Measurements from ENCODE around the gene PGAP1.
"Not testable (repeated sequence)": the region's sequence is repeated elsewhere in the genome, so short reads cannot be mapped to it uniquely, and the experiment has no call there.

Gene PGAP1

DNA sequence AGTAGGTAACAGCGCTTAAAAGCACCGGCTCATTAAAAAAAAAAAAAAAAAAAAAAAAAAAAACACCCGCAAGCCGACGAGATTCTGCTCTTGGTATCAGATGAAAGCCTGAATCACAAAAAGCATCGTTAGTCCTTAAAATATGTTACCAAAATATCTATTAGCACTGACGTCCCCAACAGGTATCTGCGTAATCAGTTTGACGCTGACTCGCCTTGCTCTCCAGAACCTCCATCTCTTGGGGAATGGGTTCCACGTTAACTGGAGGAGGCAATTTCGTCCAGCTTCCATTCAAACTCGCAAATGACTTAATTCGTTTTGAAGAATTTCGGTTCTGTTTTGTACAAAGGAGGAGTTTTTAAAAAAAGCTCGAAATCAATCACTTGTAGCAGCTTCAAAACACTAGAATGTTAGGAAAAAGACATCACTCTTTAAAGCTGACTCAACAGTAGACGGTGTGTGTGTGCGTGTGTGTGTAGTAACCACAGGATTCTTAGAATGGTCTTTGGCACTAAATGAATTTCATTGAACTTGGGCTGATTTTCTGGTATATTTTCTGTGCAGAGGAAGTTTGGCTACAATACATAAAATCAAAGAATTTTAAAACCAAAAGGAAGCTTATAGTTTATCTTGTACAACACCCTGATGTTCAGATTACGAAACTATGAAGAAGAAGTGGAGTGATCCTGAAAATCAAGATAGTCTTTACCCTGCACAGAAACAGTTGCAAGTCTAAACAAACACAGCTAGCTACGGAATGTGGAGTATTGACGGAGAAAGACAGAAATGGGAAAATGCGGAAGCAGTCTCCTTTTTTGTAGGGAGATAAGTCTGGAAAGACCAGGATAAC lies 1.1 kb upstream of the PGAP1 start:
- H3K9me3 Mint-ChIP-seq, result no peaks in the 10 kb centered on the region
- H3K27me3 Mint-ChIP-seq, result no peaks in the 10 kb centered on the region
- peak; percentile 5 for ATAC-seq
- H3K4me3 Mint-ChIP-seq, result peak overlapping the region; percentile 92
- H3K27ac Mint-ChIP-seq, result peak overlapping the region; percentile 84
- H3K4me1 Mint-ChIP-seq, result peaks cover 17% of the 10 kb centered on the region
- no peaks in the 10 kb centered on the region for H3K36me3 Mint-ChIP-seq

DNA sequence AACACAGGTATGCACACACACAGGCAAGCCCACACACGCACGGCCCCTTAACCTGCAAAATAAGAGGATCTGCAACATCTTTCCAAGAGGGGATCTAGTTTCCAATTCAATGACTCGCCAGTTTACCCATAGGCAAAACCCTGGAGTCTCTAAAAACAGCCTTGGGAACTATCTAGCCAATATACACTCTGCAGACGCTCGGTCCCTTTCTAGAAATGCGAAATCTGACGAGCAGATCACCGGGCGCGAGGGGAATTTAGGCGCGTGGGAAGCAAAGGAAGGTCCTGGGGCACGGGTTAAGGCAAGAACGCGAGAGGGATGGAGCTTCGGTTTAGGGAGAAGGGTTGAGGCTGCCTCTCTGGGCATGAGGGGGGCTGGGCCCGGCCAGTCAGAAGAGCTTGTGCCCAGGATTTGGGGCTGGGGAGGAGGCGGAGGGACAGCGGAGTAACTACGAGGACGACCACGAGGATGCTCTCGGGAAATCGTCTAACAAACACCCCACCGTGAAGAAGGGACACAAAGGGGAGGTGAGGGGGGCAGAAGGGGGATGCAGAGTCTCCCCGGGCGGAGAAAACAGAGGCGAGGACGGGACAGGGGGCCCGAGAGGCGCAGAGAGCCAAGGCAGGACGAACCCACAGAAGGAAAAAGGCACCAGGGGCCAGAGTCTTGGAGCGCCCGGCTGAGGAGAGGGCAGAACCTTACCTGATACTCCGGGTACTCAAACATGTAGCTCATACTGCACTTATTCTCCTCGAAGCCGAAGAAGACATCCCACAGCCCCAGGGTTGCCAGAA lies 542 bp downstream of the PGAP1 start:
- no peaks in the 10 kb centered on the region for H3K27me3 Mint-ChIP-seq

DNA sequence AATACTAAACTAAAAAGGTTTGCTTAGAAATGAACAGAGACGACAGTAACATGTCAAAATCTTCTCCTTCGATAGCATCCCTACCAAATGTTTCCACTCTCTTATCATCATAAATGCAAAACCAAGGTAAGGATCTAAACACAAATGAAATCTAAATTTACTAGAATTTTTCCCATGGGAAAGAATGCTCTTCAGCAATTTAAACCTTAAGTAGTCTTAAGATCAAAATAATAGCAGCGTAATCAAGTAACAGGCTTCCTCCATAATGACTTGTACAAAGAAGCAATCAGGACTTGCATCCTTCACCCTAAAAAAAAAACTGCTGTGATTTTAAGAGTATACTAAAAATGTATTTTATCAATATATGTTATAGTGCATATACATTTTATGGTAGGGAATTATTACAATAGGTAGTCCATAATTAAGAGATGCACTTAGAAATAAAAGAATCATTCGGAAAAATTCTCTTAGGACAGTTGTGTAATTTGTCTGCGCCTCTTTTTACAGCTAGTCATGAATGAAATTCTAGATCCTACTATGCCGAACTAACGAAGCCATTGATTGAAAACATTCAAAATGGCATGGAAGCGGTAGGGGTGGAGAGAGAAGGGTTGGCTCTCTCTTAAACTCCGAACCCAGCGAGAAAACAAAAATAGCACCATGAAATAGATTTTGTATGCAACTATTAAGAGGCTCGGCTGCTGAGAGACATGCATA lies 1.3 kb downstream of the PGAP1 start:
- H3K36me3 Mint-ChIP-seq, result no peaks in the 10 kb centered on the region
- no peak for ATAC-seq
- H3K27me3 Mint-ChIP-seq, result no peaks in the 10 kb centered on the region
- H3K27ac Mint-ChIP-seq, result peak overlapping the region; percentile 84
- H3K4me1 Mint-ChIP-seq, result peaks cover 17% of the 10 kb centered on the region
- H3K9me3 Mint-ChIP-seq, result no peaks in the 10 kb centered on the region
- H3K4me3 Mint-ChIP-seq, result peak overlapping the region; percentile 92

More for the DNA sequence above, 542 bp downstream of the PGAP1 start:
- H3K4me3 Mint-ChIP-seq, result peak overlapping the region; percentile 92
- ATAC-seq, result peak; percentile 65
- no peaks in the 10 kb centered on the region for H3K36me3 Mint-ChIP-seq
- peaks cover 17% of the 10 kb centered on the region for H3K4me1 Mint-ChIP-seq
- no peaks in the 10 kb centered on the region for H3K9me3 Mint-ChIP-seq
- peak overlapping the region; percentile 84 for H3K27ac Mint-ChIP-seq

DNA sequence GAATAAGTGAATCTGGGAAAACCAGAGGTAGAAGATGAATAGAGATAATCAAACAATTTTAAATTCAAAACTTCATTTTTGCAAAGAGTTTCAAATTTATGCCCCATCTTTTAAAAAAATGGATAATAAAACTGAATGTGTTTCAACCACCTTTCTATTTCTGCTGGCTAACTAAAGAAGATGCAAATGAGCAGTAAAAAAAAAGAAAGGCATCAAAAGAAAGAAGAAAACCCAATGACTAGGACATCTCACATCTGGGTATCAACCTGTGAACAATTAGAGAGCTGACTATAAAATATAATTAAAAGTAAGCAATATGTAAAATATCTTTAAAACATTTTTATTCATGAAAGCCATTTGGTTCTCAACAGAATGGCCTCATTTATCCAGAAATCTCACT lies 2.5 kb downstream of the PGAP1 start:
- Mint-ChIP-seq H3K36me3 (peaks cover 8% of the 10 kb centered on the region), H3K27ac (no peak overlapping the region), H3K4me3 (no peak overlapping the region), H3K27me3 (no peaks in the 10 kb centered on the region), H3K4me1 (peaks cover 17% of the 10 kb centered on the region), H3K9me3 (no peaks in the 10 kb centered on the region)
- ATAC-seq, result no peak

DNA sequence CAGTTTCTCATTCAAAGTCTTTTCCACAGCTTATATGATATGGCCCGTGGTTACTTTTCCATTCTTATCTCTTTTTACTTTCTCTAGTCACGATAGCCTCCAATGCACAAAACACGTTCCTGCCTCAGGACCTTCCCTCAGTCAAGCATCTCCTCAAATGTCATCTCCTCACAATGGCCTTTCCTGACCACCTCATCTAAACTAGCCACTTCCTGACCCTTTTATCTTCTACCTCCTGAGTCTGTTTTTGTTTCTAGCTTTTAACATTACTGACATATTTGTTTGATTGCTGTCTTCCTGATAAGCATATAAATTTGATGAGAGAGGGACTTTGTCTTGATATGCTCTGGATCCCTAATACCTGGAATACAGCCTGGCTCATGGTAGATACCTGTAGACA lies 7.6 kb downstream of the PGAP1 start:
- ATAC-seq, result no peak
- Mint-ChIP-seq H3K9me3 (peaks cover 2% of the 10 kb centered on the region), H3K27me3 (no peaks in the 10 kb centered on the region), H3K36me3 (peaks cover 15% of the 10 kb centered on the region), H3K27ac (no peak overlapping the region), H3K4me1 (peaks cover 13% of the 10 kb centered on the region), H3K4me3 (no peak overlapping the region)

DNA sequence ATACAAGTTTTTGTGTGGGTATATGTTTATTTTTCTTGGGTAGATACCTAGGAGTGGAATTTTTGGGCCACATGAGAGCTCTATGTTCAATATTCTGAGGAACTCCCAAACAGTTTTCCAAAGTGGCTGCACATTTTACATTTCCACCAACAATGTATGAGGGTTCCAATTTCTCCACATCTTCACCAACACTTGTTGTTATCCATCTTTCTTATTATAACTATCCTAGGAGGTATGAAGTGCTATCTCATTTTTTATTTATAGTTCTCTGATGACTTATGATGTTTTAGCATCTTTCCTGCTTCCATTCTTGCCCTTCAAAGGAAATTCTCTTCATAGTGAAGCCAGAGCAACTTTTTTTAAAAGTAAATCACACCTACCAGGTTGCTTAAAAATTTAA lies 8.7 kb downstream of the PGAP1 start:
- ATAC-seq, result no peak
- H3K27me3 Mint-ChIP-seq, result no peaks in the 10 kb centered on the region
- H3K4me1 Mint-ChIP-seq, result peaks cover 13% of the 10 kb centered on the region
- H3K9me3 Mint-ChIP-seq, result peaks cover 2% of the 10 kb centered on the region
- H3K27ac Mint-ChIP-seq, result no peak overlapping the region
- H3K4me3 Mint-ChIP-seq, result no peak overlapping the region
- H3K36me3 Mint-ChIP-seq, result peaks cover 18% of the 10 kb centered on the region

DNA sequence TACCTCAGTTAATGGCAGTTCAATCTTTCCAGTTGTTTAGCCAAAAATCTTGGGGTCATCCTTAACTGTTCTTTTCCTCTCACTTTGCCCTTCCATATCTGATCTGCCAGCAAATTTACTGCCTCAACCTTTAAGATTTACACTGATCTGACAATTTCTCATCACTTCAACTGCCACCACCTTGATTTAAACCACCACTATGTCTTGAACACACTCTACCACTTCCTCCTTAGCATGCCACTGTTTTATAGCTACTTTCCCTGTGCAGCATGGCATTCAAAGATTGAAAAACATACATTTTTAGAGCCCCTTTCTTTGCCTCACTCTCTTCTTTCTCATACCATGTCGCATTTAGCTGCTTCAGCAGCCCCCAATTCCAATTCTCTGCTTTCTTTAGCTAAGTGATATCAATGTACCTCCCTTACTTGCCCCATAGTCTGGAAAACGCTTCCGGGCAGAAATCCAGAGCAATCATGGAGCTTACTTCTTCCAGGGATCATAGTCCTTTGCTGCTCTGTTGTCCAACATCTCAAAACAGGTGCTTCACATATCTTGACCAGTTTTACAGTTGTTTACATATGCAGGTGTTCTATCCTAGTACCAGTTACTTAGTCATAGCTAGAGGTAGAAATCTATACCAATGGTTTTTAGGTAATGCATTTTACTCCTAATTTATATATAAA lies 10.9 kb downstream of the PGAP1 start:
- H3K4me3 Mint-ChIP-seq, result no peak overlapping the region

DNA sequence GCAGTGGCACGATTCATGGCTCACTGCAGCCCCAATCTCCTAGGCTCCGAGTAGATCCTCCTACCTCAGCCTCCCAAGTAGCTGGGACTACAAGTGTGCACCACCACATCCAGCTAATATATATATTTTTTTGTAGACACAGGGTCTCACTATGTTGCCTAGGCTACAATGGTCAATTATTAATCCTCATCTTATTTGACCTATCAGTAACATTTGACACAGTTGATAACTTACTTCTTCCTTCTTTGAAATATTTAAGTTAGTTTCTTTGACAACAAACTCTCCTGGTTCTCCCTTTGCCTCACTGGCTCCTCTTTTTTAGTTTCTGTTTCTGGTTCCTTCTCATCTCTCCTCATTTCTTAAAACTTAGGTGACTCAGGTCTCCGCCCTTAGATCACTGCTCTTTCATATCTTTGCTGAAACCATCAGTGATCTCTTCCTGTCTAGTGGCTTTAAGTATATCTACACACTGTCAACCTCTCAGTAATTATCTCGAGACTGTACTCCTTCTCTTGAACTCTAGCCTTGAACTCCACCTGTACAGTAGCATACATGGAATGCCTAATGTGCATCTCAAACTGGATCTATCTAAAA lies 11.5 kb downstream of the PGAP1 start:
- peaks cover 2% of the 10 kb centered on the region for H3K9me3 Mint-ChIP-seq
- ATAC-seq, result peak; percentile 75
- peaks cover 18% of the 10 kb centered on the region for H3K36me3 Mint-ChIP-seq
- H3K4me3 Mint-ChIP-seq, result no peak overlapping the region
- peak overlapping the region; percentile 9 for H3K27ac Mint-ChIP-seq
- no peaks in the 10 kb centered on the region for H3K27me3 Mint-ChIP-seq
- H3K4me1 Mint-ChIP-seq, result peaks cover 13% of the 10 kb centered on the region

More for the DNA sequence above, 10.9 kb downstream of the PGAP1 start:
- Mint-ChIP-seq H3K27me3 (no peaks in the 10 kb centered on the region), H3K4me1 (peaks cover 13% of the 10 kb centered on the region), H3K36me3 (peaks cover 18% of the 10 kb centered on the region), H3K27ac (peak overlapping the region; percentile 9), H3K9me3 (peaks cover 2% of the 10 kb centered on the region)
- ATAC-seq, result no peak

DNA sequence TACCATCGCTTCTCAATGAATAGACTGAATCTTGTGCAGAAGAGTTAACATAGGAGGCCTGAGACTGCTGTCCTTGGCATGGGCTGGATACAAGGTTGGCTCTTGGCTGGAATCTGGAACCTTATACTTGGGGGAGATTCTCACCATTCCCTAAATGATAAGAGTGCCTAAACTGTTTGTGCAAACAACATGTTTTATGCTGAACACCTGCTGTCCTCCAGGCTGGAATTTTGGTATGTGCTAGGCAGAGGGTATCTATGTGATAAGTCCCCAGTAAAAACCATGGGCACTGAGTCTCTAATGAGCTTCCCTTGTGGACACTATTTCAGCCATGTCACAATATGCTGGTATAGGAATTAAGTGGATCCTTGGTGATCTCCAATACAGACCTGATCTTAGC lies 12.8 kb downstream of the PGAP1 start:
- Mint-ChIP-seq H3K27me3 (no peaks in the 10 kb centered on the region), H3K27ac (no peak overlapping the region), H3K36me3 (peaks cover 7% of the 10 kb centered on the region), H3K9me3 (peaks cover 2% of the 10 kb centered on the region), H3K4me1 (peaks cover 13% of the 10 kb centered on the region), H3K4me3 (no peak overlapping the region)
- ATAC-seq, result no peak

DNA sequence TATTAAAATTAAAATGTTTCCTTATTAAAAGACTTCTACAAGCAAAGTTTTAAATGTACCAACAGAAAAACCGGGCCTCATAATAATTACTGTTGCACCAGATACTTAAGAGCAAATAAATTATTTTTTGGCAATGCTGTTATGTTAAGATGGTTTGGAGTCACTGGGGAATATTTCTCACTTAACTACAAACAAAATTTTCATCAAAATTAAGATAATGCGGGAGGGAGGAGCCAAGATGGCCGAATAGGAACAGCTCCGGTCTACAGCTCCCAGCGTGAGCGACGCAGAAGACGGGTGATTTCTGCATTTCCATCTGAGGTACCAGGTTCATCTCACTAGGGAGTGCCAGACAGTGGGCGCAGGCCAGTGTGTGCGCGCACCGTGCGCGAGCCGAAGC lies 21.1 kb downstream of the PGAP1 start:
- ATAC-seq, H3K9me3 Mint-ChIP-seq, H3K27ac Mint-ChIP-seq, H3K4me3 Mint-ChIP-seq, H3K4me1 Mint-ChIP-seq, H3K36me3 Mint-ChIP-seq, H3K27me3 Mint-ChIP-seq: not testable (repeated sequence)

DNA sequence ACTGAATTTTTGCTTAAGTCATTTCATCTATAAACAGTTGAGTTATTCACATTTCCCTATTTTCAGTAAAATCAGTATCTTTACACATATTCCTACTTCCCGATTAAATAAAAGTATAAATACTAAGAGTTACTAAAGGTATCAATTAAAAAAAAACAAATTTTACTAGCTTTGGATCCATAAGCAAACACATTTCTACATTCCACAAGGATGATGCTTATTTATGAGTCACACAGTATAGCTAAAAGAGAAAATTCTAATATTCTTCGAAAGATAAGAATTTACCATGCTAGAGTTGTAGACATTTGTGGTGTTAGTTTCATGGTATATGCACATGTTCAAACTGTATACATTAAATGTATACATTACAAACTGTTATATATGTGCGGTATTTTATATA lies 23.7 kb downstream of the PGAP1 start:
- H3K27ac Mint-ChIP-seq, result no peak overlapping the region
- peaks cover 6% of the 10 kb centered on the region for H3K36me3 Mint-ChIP-seq
- H3K9me3 Mint-ChIP-seq, result no peaks in the 10 kb centered on the region
- no peak overlapping the region for H3K4me3 Mint-ChIP-seq
- no peaks in the 10 kb centered on the region for H3K27me3 Mint-ChIP-seq
- H3K4me1 Mint-ChIP-seq, result no peaks in the 10 kb centered on the region
- no peak for ATAC-seq

DNA sequence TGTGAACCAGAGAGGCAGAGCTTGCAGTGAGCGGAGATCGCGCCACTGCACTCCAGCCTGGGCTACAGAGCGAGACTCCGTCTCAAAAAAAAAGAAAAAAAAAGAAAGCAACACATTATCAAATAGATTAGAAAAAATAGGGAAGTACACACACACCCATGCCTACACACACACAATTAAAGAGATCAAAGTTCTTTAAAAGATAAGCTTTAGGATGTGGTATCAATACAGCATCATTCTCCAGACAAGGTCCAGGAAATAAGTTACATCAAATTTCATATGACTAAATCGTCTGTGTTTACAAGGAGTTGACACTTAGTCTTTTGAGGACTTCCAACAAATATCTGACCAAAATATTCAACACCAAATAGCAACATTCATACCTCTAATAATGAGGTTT lies 25.7 kb downstream of the PGAP1 start:
- ATAC-seq, result no peak
- Mint-ChIP-seq H3K4me1 (no peaks in the 10 kb centered on the region), H3K9me3 (no peaks in the 10 kb centered on the region), H3K36me3 (peaks cover 9% of the 10 kb centered on the region), H3K27ac (no peak overlapping the region), H3K4me3 (no peak overlapping the region), H3K27me3 (no peaks in the 10 kb centered on the region)

DNA sequence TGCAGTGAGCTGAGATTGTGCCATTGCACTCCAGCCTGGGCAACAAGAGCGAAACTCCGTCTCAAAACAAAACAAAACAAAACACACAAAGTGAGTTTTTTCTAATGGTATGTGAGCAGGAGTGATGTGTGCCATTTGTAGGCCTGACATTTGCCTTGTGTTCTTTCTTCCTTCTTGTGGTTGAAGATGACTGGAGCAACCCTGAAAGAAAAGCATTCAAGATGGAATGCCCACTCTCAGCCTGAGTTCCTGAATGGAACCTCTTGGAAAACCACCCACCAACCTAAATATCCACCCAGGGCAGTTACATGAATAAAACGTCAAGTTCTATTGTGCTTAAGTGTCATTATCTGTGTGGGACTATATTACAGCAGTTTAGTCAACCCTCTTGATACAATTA lies 26.5 kb downstream of the PGAP1 start:
- no peak for ATAC-seq
- Mint-ChIP-seq H3K4me3 (no peak overlapping the region), H3K36me3 (peaks cover 12% of the 10 kb centered on the region), H3K27ac (no peak overlapping the region), H3K9me3 (no peaks in the 10 kb centered on the region), H3K27me3 (no peaks in the 10 kb centered on the region), H3K4me1 (no peaks in the 10 kb centered on the region)

DNA sequence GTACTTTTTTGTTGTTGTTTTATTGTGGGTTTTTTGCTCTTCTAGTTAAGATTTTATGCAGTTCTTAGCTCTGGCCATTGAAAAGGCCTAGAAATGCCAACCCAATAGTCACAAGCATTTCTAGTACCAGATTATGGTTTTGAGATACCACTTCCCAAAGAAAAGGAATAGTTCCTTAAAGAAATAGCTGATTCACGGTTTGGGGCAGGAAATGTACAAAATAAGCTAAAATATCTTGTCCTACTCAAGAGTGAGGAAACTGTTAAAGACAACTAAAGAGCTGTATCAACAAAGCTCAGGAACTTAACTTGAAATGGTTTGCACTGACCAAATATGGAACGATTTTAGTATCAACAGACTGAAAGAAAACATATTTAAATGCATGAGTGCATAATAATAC lies 35.4 kb downstream of the PGAP1 start:
- no peak for ATAC-seq
- H3K9me3 Mint-ChIP-seq, result no peaks in the 10 kb centered on the region
- H3K36me3 Mint-ChIP-seq, result peaks cover 22% of the 10 kb centered on the region
- H3K27me3 Mint-ChIP-seq, result no peaks in the 10 kb centered on the region
- H3K27ac Mint-ChIP-seq, result no peak overlapping the region
- no peak overlapping the region for H3K4me3 Mint-ChIP-seq
- no peaks in the 10 kb centered on the region for H3K4me1 Mint-ChIP-seq
